Panc1 (cell line): ENCODE results near the gene SNED1. TPM values are rescaled to one million over a fixed set of nuclear protein-coding genes. Genes with fewer than 3 reads are reported as not detected.

ENCODE experiments used
- ATAC-seq: fragments of 200-7000 bp; cut with Tn5 transposase; 2 replicates; pipeline ENCODE4 v1.9.1; 2020; ENCODE audit warnings: mild to moderate bottlenecking, moderate library complexity
- BruUV-seq: library from RNA; stranded (reverse); fragments of 400-500 nt; replicated peaks from 2 replicates; lab custom pipeline; 2021; lab: Mats Ljungman, UMichigan
- CTCF ChIA-PET: fragments of 300-600 bp; sonication (Branson Sonifier 250); formaldehyde crosslinking; loops from one replicate; lab custom pipeline; 2022; ENCODE audit warnings: antibody characterized with exemption; lab: Charles Lee
- POLR2A ChIA-PET: fragments of 300-600 bp; sonication (Branson Sonifier 250); formaldehyde crosslinking; loops from one replicate; lab custom pipeline; 2022; ENCODE audit warnings: antibody characterized with exemption; lab: Charles Lee
- DNase-seq: peaks from one replicate; pipeline ENCODE4 v3.0.0-alpha.2; 2010; ENCODE audit warnings: low read depth, low spot score
- H3K27ac ChIP-seq: 2 replicates; pipeline ENCODE4 v1.5.1; 2011; ENCODE audit warnings: mild to moderate bottlenecking, low read length, inconsistent platforms
- H3K27me3 ChIP-seq: fragments of 200-500 bp; sonication (Bioruptor generic); 2 replicates; pipeline ENCODE4 v1.6.0; 2014; ENCODE audit warnings: low read length, inconsistent platforms; ENCODE audit not compliant: control insufficient read depth, insufficient read depth
- H3K36me3 ChIP-seq: fragments of 200-500 bp; sonication (Bioruptor generic); 2 replicates; pipeline ENCODE4 v1.5.1; 2014; ENCODE audit warnings: inconsistent platforms, mild to moderate bottlenecking, low read length, moderate library complexity; ENCODE audit not compliant: control insufficient read depth, insufficient read depth
- H3K4me1 ChIP-seq: 2 replicates; pipeline ENCODE4 v1.5.1; 2011; ENCODE audit warnings: inconsistent platforms, mild to moderate bottlenecking, low read length, moderate library complexity; ENCODE audit not compliant: control insufficient read depth, insufficient read depth
- H3K4me3 ChIP-seq, 2 experiments: 2 replicates each; pipeline ENCODE4 v1.5.1; 2011 to 2012; ENCODE audit warnings: low read depth in 2 of 2, low read length in 2 of 2, mild to moderate bottlenecking in 2 of 2, inconsistent platforms in 1 of 2, moderate library complexity in 1 of 2
- H3K9me3 ChIP-seq: fragments of 200-500 bp; sonication (Bioruptor generic); 2 replicates; pipeline ENCODE4 v1.5.1; 2014; ENCODE audit warnings: low read depth, mild to moderate bottlenecking, inconsistent platforms, low read length, moderate library complexity; ENCODE audit not compliant: control insufficient read depth, insufficient read depth
- CTCF ChIP-seq: fragments of 450-650 bp; IDR thresholded peaks from 2 replicates; pipeline ENCODE4 v1.5.1; 2017; ENCODE audit warnings: mild to moderate bottlenecking
- POLR2AphosphoS5 ChIP-seq: IDR thresholded peaks from 2 replicates; pipeline ENCODE4 v1.6.1; 2012; ENCODE audit warnings: mild to moderate bottlenecking, low read depth, low read length, moderate library complexity
- REST ChIP-seq, 2 experiments: IDR thresholded peaks; 2 replicates each; pipeline ENCODE4 v1.6.1; 2011 to 2012; ENCODE audit warnings: low read depth in 2 of 2, control low read depth in 1 of 2, low read length in 1 of 2, mild to moderate bottlenecking in 1 of 2, moderate library complexity in 1 of 2; ENCODE audit not compliant: insufficient read depth in 1 of 2
- SIN3A ChIP-seq: IDR thresholded peaks from 2 replicates; pipeline ENCODE4 v1.6.1; 2012; ENCODE audit warnings: low read depth, mild to moderate bottlenecking, low read length, moderate library complexity, borderline replicate concordance; ENCODE audit not compliant: insufficient read depth
- TCF7L2 ChIP-seq: IDR thresholded peaks from 2 replicates; pipeline ENCODE4 v1.6.1; 2011; ENCODE audit warnings: mild to moderate bottlenecking, low read depth, low read length, inconsistent platforms
- in situ Hi-C: cut with HindIII; loops from 2 replicates; pipeline ENCODE4 v1.10.0; 2016; ENCODE audit warnings: low sequenced_read_pairs, low pct_unique_long_range_greater_than_20kb
- intact Hi-C: fragments of 100-400 bp; cut with micrococcal nuclease; formaldehyde crosslinking; loops from one replicate; pipeline ENCODE4 v1.10.0; 2022; ENCODE audit not compliant: unreplicated experiment
- total RNA-seq: library from RNA; stranded (reverse); gene quantifications from one replicate; pipeline ENCODE4 v1.2.1, GENCODE V29; 2021; ENCODE audit not compliant: unreplicated experiment

Gene SNED1
- total RNA-seq, 1 experiment from 2014 or later: 11.0 TPM

GRCh38 chr2:241038374-241039180 is 40.2 kb downstream of the SNED1 start:
- no TSS peak for BruUV-seq
- H3K9me3 ChIP-seq: no peaks in the 10 kb centered on the region
- H3K27me3 ChIP-seq: no peaks in the 10 kb centered on the region
- H3K4me3 ChIP-seq: no peak overlapping the region
- in situ Hi-C loops (no loop called here), intact Hi-C loops (no loop called here)
- H3K36me3 ChIP-seq: no peaks in the 10 kb centered on the region
- DNase-seq: no peak
- no peak overlapping the region for H3K27ac ChIP-seq
- CTCF ChIA-PET: no interaction called here
- H3K4me1 ChIP-seq: no peaks in the 10 kb centered on the region; the same call in 1 of the 2 replicates
- no peak for ATAC-seq
- TF ChIP-seq SIN3A: no peak
- TF ChIP-seq REST (IDR thresholded peaks at IDR 0.05; ENCODE audit: insufficient read depth in 1 of 2, low read depth in 2 of 2, low read length in 1 of 2): no peak
- TF ChIP-seq CTCF: no peak
- TF ChIP-seq POLR2AphosphoS5: no peak
- TF ChIP-seq TCF7L2: no peak
- POLR2A ChIA-PET: interaction anchor here (0.6 to 0.7 kb wide), 2 partner anchors 46 to 664 kb away, joined by 3 to 20 read pairs; no protein-coding TSS in a partner anchor

GRCh38 chr2:241039416-241039815 is 41.0 kb downstream of the SNED1 start:
- peak; percentile 43; the same call in 1 of the 2 replicates for ATAC-seq
- DNase-seq: no peak
- intact Hi-C loops: no loop called here
- ChIA-PET POLR2A (no interaction called here), CTCF (no interaction called here)
- Histone ChIP-seq H3K27me3 (no peaks in the 10 kb centered on the region), H3K4me3 (no peak overlapping the region), H3K27ac (no peak overlapping the region), H3K4me1 (no peaks in the 10 kb centered on the region), H3K9me3 (no peaks in the 10 kb centered on the region), H3K36me3 (no peaks in the 10 kb centered on the region)
- no TSS peak for BruUV-seq
- TF ChIP-seq CTCF (no peak), POLR2AphosphoS5 (no peak), TCF7L2 (no peak), REST (IDR thresholded peaks at IDR 0.05; ENCODE audit: insufficient read depth in 1 of 2, low read depth in 2 of 2, low read length in 1 of 2) (no peak), SIN3A (no peak)
- in situ Hi-C loops: no loop called here
